ENCODE results near the gene POLR2A. TPM values are rescaled to one million over a fixed set of nuclear protein-coding genes. Genes with fewer than 3 reads are reported as not detected.

Gene POLR2A
- polyA plus RNA-seq (2013, experiment 1 of 2; ENCODE audit: insufficient read length): 102 TPM
- polyA plus RNA-seq (2013, experiment 2 of 2; ENCODE audit: insufficient read length): 60.2 TPM

- DNase-seq: peak; percentile 97
These were observed at the start of gene POLR2A for GRCh38 chr17:7484067-7484918. Gene POLR2A (plus strand): TSS chr17:7484366.

- no peak for DNase-seq
These were observed 48.2 kb upstream of the POLR2A start for GRCh38 chr17:7435676-7436555.

GRCh38 chr17:7436556-7437368 is 47.4 kb upstream of the POLR2A start:
- peak; percentile 78 for DNase-seq

GRCh38 chr17:7437369-7437863 is 46.8 kb upstream of the POLR2A start:
- DNase-seq: no peak

GRCh38 chr17:7437950-7438614 is 46.1 kb upstream of the POLR2A start:
- peak; percentile 34 for DNase-seq

- no peak for DNase-seq
These were observed 45.3 kb upstream of the POLR2A start for GRCh38 chr17:7438656-7439460.

GRCh38 chr17:7439462-7440112 is 44.6 kb upstream of the POLR2A start, which contains the start of gene FGF11:
Gene FGF11 (plus strand): TSS chr17:7439512. CDS start chr17:7439621, 109 bp downstream.
- DNase-seq: no peak

- peak; percentile 28 for DNase-seq
These were observed 43.9 kb upstream of the POLR2A start for GRCh38 chr17:7440113-7440833.

- DNase-seq: no peak
These were observed 43.4 kb upstream of the POLR2A start for GRCh38 chr17:7440834-7441195.

- no peak for DNase-seq
These were observed 42.9 kb upstream of the POLR2A start for GRCh38 chr17:7441266-7441665.

- no peak for DNase-seq
These were observed 42.0 kb upstream of the POLR2A start for GRCh38 chr17:7442142-7442541.

- DNase-seq: peak; percentile 82
These were observed 40.4 kb upstream of the POLR2A start for GRCh38 chr17:7443499-7444485.

- peak; percentile 32 for DNase-seq
These were observed 39.2 kb upstream of the POLR2A start, which contains the start of gene CHRNB1 for GRCh38 chr17:7444682-7445618. Gene CHRNB1 (plus strand): TSS chr17:7445061. CDS start chr17:7445128, 67 bp downstream.

GRCh38 chr17:7445619-7445968 is 38.6 kb upstream of the POLR2A start:
- DNase-seq: no peak

- no peak for DNase-seq
These were observed 35.7 kb upstream of the POLR2A start for GRCh38 chr17:7448461-7448860.

GRCh38 chr17:7459961-7460545 is 24.1 kb upstream of the POLR2A start:
- no peak for DNase-seq

All from fibroblast of skin of back (primary cell).